Measurements from ENCODE around the gene GIMD1. TPM values are rescaled to one million over a fixed set of nuclear protein-coding genes. Genes with fewer than 3 reads are reported as not detected.

The GIMD1 gene
- total RNA-seq, 1 donor from 2014 or later, result not detected

DNA sequence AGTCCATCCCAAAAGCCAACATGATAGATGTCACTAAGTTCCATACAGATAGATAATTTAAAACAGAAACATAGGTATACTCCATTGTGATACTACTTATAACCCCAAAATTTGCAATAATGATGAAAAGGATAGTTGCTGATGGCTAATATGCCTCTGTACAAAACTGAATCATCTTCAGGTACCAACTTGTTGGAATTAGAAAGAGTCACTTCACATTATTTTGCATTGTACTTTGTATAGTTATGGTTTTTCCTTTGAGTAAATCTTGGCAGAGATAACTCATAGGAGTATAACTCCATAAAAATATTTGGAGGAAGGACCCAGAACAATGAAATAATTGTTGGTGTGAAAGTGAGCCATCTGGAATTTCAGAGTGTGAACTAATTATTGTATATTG lies 17.6 kb downstream of the GIMD1 start:
- no peaks in the 10 kb centered on the region for H3K4me1 ChIP-seq
- no peak overlapping the region for H3K4me3 ChIP-seq
- H3K27ac ChIP-seq, result no peak overlapping the region
- H3K36me3 ChIP-seq, result peaks cover 34% of the 10 kb centered on the region
- intact Hi-C loops (cut with DNase I), result no loop called here
- no peaks in the 10 kb centered on the region for H3K27me3 ChIP-seq (ENCODE audit: low read depth)
- no peaks in the 10 kb centered on the region for H3K9me3 ChIP-seq
- TF ChIP-seq, protein P1, sequence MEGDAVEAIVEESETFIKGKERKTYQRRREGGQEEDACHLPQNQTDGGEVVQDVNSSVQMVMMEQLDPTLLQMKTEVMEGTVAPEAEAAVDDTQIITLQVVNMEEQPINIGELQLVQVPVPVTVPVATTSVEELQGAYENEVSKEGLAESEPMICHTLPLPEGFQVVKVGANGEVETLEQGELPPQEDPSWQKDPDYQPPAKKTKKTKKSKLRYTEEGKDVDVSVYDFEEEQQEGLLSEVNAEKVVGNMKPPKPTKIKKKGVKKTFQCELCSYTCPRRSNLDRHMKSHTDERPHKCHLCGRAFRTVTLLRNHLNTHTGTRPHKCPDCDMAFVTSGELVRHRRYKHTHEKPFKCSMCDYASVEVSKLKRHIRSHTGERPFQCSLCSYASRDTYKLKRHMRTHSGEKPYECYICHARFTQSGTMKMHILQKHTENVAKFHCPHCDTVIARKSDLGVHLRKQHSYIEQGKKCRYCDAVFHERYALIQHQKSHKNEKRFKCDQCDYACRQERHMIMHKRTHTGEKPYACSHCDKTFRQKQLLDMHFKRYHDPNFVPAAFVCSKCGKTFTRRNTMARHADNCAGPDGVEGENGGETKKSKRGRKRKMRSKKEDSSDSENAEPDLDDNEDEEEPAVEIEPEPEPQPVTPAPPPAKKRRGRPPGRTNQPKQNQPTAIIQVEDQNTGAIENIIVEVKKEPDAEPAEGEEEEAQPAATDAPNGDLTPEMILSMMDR (IDR thresholded peaks at IDR 0.05), result no peak
- no peak for DNase-seq
- ATAC-seq, result no peak

DNA sequence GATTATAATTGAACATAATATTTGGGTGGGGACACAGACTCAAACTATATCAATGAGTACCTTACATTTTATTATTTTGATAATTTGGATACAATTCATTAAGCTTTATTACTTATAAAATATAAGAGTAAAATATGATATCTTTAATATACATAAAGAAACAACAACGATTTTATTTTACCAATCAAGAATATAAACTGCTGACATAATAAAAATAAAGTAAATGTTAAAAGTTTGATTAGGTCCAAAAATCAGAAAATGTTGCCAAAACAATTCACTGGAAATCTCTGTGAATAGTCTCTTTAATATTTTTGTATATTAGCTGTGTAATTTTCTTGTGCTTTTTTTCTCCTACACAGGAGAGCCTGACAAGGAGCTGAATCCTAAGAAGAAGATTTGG lies 21.4 kb downstream of the GIMD1 start:
- H3K9me3 ChIP-seq, result no peaks in the 10 kb centered on the region
- no peaks in the 10 kb centered on the region for H3K27me3 ChIP-seq (ENCODE audit: low read depth)
- H3K36me3 ChIP-seq, result peaks cover 34% of the 10 kb centered on the region
- no peaks in the 10 kb centered on the region for H3K4me1 ChIP-seq
- no peak for DNase-seq
- H3K27ac ChIP-seq, result no peak overlapping the region
- H3K4me3 ChIP-seq, result no peak overlapping the region
- intact Hi-C loops (cut with DNase I), result no loop called here
- ATAC-seq, result no peak
- TF ChIP-seq, protein P1 (IDR thresholded peaks at IDR 0.05), result no peak

DNA sequence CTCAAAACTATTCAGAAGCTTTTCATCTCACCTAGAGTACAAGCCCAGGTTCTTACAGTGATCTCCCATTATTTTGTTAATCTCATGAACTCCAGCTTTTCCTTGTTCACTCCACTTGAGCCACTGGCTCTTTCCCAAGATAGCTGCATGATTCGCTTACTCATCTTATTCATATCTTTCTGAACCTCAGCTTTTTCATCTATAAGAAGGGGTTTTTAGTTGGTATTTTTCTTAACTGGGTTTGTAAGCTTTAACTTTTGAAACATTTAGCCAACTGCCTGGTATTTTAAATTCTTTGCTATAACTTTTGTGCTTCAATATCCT lies 24.0 kb downstream of the GIMD1 start:
- intact Hi-C loops (cut with DNase I), result no loop called here
- no peak for DNase-seq
- TF ChIP-seq, protein P1 (IDR thresholded peaks at IDR 0.05), result no peak

DNA sequence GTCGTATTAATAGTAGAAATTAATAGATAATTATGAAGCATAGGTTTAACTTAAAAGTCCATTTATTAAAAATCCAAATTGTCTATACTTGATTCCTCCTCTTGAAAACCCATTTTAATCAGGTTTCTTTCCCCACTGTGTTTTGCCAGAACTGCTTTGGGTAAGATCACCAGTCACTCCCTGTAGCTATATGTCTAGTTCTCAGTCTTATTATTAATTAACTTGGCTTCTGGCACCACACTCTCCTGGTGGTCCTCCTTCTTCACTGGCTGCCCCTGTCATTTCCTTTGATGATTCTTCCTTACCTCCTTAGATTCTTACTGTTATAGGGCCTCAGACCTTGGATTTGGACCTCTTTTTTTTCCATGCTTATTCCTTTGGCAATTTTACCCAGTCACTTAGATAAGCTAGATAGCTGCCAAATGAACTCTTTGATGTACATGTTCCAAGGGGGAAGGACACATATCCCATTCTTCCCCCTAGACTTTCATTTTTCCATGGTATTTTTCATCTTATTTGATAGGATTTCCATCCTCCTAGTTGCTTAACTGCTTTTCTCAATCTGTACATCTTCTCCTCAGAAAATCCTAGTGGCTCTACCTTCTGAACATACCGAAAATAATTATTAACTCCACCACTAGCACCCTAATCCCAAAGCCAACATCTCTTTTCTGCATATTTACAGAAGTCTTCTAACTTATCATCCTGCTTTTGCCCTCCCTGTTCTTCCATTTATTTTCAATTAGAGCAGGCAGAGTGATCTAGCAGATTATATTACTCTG lies 24.5 kb downstream of the GIMD1 start:
- DNase-seq, result no peak
- H3K4me3 ChIP-seq, result no peak overlapping the region
- no peaks in the 10 kb centered on the region for H3K27me3 ChIP-seq (ENCODE audit: low read depth)
- ATAC-seq, result no peak
- H3K9me3 ChIP-seq, result no peaks in the 10 kb centered on the region
- no peaks in the 10 kb centered on the region for H3K4me1 ChIP-seq
- no peak overlapping the region for H3K27ac ChIP-seq
- peaks cover 34% of the 10 kb centered on the region for H3K36me3 ChIP-seq
- intact Hi-C loops (cut with DNase I), result no loop called here
- TF ChIP-seq, protein P1 (IDR thresholded peaks at IDR 0.05), result no peak

More for the DNA sequence above, 24.0 kb downstream of the GIMD1 start:
- no peak overlapping the region for H3K4me3 ChIP-seq
- no peak for ATAC-seq
- H3K27ac ChIP-seq, result no peak overlapping the region
- no peaks in the 10 kb centered on the region for H3K4me1 ChIP-seq
- no peaks in the 10 kb centered on the region for H3K9me3 ChIP-seq
- peaks cover 34% of the 10 kb centered on the region for H3K36me3 ChIP-seq
- no peaks in the 10 kb centered on the region for H3K27me3 ChIP-seq (ENCODE audit: low read depth)

DNA sequence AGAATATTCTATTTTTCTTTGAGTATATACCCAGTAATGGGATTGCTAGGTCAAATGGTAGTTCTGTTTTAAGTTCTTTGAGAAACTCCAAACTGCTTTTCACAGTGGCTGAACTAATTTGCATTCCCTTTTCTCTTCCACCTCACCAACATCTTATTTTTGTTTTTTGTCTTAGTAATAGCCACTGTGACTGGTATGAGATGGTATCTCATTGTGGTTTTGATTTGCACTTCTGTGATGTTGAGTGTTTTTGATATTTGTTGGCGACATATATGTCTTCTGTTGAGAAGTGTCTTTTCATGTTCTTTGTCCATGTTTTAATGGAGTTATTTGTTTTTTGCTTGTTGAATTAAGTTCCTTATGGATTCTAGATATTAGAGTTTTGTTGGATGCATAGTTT lies 27.8 kb downstream of the GIMD1 start:
- DNase-seq (no peak), ATAC-seq (no peak)
- H3K4me1 ChIP-seq, result no peaks in the 10 kb centered on the region
- H3K27ac ChIP-seq, result no peak overlapping the region
- H3K4me3 ChIP-seq, result no peak overlapping the region
- H3K9me3 ChIP-seq, result peaks cover 9% of the 10 kb centered on the region
- intact Hi-C loops (cut with DNase I), result no loop called here
- no peaks in the 10 kb centered on the region for H3K27me3 ChIP-seq (ENCODE audit: low read depth)
- peaks cover 44% of the 10 kb centered on the region for H3K36me3 ChIP-seq
- TF ChIP-seq, protein P1 (IDR thresholded peaks at IDR 0.05), result no peak
